Measurements from ENCODE around the gene RNF41.

DNA sequence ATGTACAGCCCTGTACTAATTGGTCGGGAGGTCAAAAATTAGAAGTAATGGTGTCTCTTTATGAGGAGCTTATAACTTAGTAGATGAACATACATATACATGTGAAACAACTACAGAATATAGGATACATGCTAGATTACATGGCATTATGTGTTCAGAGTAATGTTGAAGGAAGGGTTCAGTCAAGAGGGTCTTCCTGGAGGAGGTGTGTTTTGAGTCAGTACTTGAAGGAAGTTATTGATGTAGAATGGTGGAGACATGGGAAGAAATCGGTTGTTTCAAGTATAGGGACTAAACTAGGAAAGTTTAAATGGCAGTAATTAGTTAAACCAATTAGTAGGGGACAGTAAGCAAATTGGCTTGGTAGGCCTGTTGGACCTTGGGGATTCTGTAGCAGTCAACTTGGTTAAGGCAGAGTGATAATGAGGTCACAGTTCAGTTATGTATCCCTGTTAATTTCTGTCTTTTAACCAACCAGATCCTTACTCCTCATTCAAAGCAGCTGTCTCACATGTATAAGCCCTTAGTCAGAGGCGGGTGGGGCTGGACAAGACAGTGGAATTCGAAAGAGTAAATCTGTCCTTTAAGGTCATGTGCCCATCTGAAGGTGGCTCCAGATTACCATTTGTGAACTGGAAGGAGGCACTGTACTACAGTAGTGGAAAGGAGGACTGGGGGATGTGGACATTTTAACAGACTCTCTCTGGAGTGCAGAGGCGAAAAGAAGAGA lies 39.9 kb upstream of the RNF41 start:
- no peak for TF ChIP-seq POLR2AphosphoS5 (IDR thresholded peaks at IDR 0.05)
- TF ChIP-seq, protein P1, sequence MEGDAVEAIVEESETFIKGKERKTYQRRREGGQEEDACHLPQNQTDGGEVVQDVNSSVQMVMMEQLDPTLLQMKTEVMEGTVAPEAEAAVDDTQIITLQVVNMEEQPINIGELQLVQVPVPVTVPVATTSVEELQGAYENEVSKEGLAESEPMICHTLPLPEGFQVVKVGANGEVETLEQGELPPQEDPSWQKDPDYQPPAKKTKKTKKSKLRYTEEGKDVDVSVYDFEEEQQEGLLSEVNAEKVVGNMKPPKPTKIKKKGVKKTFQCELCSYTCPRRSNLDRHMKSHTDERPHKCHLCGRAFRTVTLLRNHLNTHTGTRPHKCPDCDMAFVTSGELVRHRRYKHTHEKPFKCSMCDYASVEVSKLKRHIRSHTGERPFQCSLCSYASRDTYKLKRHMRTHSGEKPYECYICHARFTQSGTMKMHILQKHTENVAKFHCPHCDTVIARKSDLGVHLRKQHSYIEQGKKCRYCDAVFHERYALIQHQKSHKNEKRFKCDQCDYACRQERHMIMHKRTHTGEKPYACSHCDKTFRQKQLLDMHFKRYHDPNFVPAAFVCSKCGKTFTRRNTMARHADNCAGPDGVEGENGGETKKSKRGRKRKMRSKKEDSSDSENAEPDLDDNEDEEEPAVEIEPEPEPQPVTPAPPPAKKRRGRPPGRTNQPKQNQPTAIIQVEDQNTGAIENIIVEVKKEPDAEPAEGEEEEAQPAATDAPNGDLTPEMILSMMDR (IDR thresholded peaks at IDR 0.05), result no peak
- no peak for TF ChIP-seq POLR2A (IDR thresholded peaks at IDR 0.05)

Measured in stomach (tissue), 4 donors.